Mononuclear cell (primary cell): ENCODE results near the gene TYMP. TPM values are rescaled to one million over a fixed set of nuclear protein-coding genes. Genes with fewer than 3 reads are reported as not detected.
A peak's percentile ranks its signal among the peaks of the same experiment; 100 is the strongest.

Experiments used
- H3K27me3 ChIP-seq: 2 replicates; pipeline ENCODE4 v1.6.0; 2011; ENCODE audit warnings: low read length, control low read depth; ENCODE audit not compliant: insufficient read depth
- H3K4me1 ChIP-seq: 2 replicates; pipeline ENCODE4 v1.5.1; 2011; ENCODE audit warnings: mild to moderate bottlenecking, low read length, control low read depth; ENCODE audit not compliant: insufficient read depth
- H3K4me3 ChIP-seq: 2 replicates; pipeline ENCODE4 v1.5.1; 2011; ENCODE audit warnings: mild to moderate bottlenecking, low read length, moderate library complexity
- H3K9me3 ChIP-seq: 2 replicates; pipeline ENCODE4 v1.5.1; 2011; ENCODE audit warnings: low read depth, mild to moderate bottlenecking, control low read depth, low read length
- total RNA-seq: library from RNA; depleted of rRNA; stranded (reverse); fragments of >200 nt; gene quantifications from one replicate; pipeline ENCODE4 v1.2.3, GENCODE V29; 2012

Gene TYMP
- total RNA-seq, 1 donor, result 151 TPM

- H3K9me3 ChIP-seq, result no peaks in the 10 kb centered on the region
- H3K4me3 ChIP-seq, result peak within 1 kb of the TSS; percentile 72
- peaks cover 25% of the 10 kb centered on the region for H3K4me1 ChIP-seq
- no peaks in the 10 kb centered on the region for H3K27me3 ChIP-seq
These were observed 21.6 kb downstream of the TYMP start, which contains the start of gene NCAPH2 for GRCh38 chr22:50507991-50508884. TSS of gene NCAPH2 (plus strand) at chr22:50508224. CDS start at chr22:50508338, 114 bp downstream.

GRCh38 chr22:50507421-50507990, 22.3 kb downstream of the TYMP start, which contains the start of gene LMF2:
TSS of gene LMF2 (minus strand) at chr22:50507702. CDS start at chr22:50507675, 27 bp downstream.
- H3K9me3 ChIP-seq, result no peaks in the 10 kb centered on the region
- H3K4me3 ChIP-seq, result peak within 1 kb of the TSS; percentile 72
- H3K4me1 ChIP-seq, result peaks cover 25% of the 10 kb centered on the region
- no peaks in the 10 kb centered on the region for H3K27me3 ChIP-seq

DNA sequence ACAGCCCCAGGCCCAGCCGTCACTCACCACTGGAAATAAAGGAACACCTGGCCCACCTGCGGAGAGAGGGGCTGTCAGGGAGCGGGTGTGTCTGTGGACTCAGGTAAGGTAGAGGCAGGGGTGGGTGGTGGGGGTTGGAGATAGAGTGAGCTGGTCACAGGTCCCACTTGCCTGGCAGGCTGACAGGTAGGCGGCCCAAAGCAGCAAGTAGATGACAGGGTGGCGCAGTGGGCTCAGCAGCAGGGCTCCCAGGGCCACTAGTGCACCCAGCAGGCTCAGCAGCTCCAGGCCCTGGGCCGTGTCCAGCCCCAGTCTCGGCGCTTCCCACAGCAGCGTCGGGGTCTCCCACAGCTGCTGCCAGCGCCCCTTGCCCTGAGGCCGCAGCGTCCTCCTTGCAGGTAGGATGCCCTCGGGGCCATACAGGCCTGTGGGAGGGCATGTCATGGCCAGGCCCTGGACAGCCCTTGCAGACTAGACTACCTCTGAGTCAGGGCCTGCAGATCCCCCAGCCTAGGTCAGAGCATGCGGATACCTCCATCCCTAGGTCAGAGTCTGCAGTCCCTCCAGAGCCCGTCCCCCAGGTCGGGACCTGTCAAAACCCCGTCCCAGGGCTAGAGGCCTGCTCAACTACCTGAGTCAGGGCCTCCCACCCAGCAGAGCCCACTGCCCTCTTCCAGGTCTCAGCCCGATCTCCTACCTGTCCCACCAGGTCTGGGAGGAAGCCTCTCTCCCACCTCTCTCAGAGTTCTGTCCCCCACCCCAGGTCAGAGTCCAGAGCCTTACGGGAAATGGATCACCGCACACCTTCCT, 23.0 kb downstream of the TYMP start:
- Histone ChIP-seq H3K4me3 (peak overlapping the region; percentile 72), H3K9me3 (no peaks in the 10 kb centered on the region), H3K4me1 (peaks cover 25% of the 10 kb centered on the region), H3K27me3 (no peaks in the 10 kb centered on the region)

DNA sequence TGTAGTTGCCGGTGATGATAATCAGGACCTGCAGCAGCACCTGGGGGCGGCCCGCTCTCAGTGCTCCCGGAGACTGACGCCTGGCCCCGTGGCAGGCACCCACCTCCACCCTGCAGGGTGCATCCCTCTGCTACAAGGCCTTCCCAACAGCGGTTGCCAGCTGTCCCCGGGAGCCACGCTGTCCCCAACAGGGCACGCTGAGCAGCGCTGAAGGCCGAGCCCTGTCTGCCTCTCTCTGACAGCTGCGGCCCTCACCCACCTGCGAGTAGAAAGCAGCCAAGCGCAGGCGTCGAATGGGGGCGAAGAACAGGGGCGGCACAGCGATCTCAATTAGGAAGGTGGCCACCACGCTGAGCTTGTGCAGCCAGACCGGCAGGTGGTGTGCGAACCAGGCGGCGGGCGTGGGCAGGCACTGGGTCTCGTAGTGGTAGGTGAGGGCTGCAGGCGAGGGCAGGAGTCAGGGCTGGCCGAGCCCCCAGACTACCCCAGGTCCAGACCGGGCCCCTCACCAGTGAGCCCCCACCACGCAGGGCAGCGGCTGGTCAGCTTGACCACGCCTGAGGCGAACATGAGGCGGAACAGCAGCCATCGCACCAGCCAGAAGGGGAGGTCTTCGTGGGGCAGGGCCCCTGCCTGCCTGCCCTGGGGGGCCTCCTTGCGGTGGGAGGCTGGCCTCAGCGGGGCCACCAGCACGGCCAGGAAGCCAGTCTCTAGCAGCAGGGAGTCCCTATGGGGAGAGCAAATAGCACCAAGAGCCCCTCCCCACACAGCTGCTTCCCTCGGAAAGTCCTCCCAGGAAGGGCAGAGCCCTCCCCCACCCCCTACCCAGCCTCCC, 23.8 kb downstream of the TYMP start:
- H3K4me3 ChIP-seq, result no peak overlapping the region
- no peaks in the 10 kb centered on the region for H3K9me3 ChIP-seq
- H3K27me3 ChIP-seq, result no peaks in the 10 kb centered on the region
- peaks cover 25% of the 10 kb centered on the region for H3K4me1 ChIP-seq

GRCh38 chr22:50505276-50505775, 24.5 kb downstream of the TYMP start:
- Histone ChIP-seq H3K4me1 (peaks cover 25% of the 10 kb centered on the region), H3K4me3 (no peak overlapping the region), H3K27me3 (no peaks in the 10 kb centered on the region), H3K9me3 (no peaks in the 10 kb centered on the region)

- Histone ChIP-seq H3K4me1 (peaks cover 24% of the 10 kb centered on the region), H3K9me3 (no peaks in the 10 kb centered on the region), H3K4me3 (no peak overlapping the region)
These were observed 25.2 kb downstream of the TYMP start for GRCh38 chr22:50504369-50505211.

GRCh38 chr22:50503475-50504145, 26.2 kb downstream of the TYMP start:
- Histone ChIP-seq H3K9me3 (no peaks in the 10 kb centered on the region), H3K4me1 (peaks cover 14% of the 10 kb centered on the region), H3K27me3 (no peaks in the 10 kb centered on the region), H3K4me3 (no peak overlapping the region)

More at GRCh38 chr22:50504369-50505211, 25.2 kb downstream of the TYMP start:
- H3K27me3 ChIP-seq, result no peaks in the 10 kb centered on the region

- Histone ChIP-seq H3K4me3 (no peak overlapping the region), H3K9me3 (no peaks in the 10 kb centered on the region), H3K27me3 (no peaks in the 10 kb centered on the region), H3K4me1 (peaks cover 16% of the 10 kb centered on the region)
These were observed 27.0 kb downstream of the TYMP start for GRCh38 chr22:50502628-50503474.

DNA sequence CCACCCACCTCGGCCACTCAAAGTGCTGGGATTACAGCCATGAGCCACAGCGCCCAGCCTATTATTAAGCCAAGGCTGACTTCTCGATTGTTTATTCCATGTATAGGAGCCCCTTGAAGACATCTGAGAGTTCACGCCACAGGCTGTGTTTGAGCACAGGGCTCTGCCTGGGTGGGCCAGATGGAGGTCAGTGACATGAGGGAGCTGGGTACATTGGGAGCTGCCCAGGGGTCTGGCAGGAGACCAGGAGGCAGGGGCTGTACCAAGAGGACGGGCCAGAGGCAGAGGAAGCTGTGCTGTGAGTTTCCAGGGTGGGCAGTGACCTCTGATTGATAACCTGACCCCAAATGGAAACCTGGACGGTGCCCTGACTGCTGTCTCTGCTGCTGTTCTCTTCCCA, 27.7 kb downstream of the TYMP start:
- H3K27me3 ChIP-seq, result no peaks in the 10 kb centered on the region
- no peak overlapping the region for H3K4me3 ChIP-seq
- peaks cover 15% of the 10 kb centered on the region for H3K4me1 ChIP-seq
- no peaks in the 10 kb centered on the region for H3K9me3 ChIP-seq

GRCh38 chr22:50500452-50500851, 29.4 kb downstream of the TYMP start:
- H3K27me3 ChIP-seq, result no peaks in the 10 kb centered on the region

DNA sequence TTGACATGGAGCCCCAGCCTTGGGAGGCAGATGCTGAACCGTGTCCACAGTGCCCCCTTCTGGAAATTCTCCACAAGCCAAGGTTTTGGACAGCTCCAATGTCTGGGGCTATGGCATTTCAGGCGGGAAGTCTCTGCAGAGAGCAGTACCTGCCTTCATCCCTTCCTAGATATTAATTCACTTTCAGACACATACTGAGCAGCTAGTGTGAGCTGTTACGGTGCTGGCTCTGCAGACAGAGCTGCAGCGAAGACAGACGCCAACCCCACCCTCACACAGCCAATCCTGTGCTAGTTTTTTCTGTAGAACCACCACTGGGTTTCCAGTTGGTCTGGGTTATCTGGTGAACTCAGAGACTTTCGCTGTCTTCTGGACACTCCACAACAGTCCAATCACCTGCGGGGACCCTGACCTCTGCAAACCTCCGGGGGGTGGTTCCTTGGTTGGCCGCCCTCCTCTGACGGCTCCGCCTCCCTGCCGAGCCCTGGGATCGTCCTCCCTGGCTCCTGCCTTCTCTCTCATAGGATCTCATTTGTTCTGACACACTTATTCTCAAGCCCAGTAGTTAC, 31.4 kb downstream of the TYMP start:
- Histone ChIP-seq H3K9me3 (no peaks in the 10 kb centered on the region), H3K4me1 (peaks cover 4% of the 10 kb centered on the region), H3K27me3 (no peaks in the 10 kb centered on the region), H3K4me3 (no peak overlapping the region)

More at GRCh38 chr22:50500452-50500851, 29.4 kb downstream of the TYMP start:
- H3K9me3 ChIP-seq, result no peaks in the 10 kb centered on the region
- no peak overlapping the region for H3K4me3 ChIP-seq
- peaks cover 4% of the 10 kb centered on the region for H3K4me1 ChIP-seq

DNA sequence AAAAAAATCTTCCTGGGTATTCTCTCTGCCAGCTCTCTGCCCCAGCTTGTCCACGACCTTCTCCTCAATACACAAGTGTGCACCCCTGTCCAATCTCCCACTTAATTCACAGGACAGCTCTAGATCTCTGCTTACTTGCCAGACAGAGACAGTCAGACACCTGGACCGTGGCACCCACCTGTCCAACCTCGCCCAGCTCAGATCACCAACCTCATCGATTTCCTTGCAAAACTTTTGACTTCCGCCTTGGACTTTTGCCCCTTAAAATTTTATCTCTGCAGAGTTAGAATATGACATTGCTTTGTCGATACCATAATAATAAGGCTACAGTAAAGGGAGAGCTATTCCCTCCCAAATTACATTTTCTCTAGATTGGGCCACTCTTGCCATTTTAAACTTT, 32.7 kb downstream of the TYMP start:
- no peaks in the 10 kb centered on the region for H3K9me3 ChIP-seq
- H3K4me1 ChIP-seq, result peaks cover 4% of the 10 kb centered on the region
- no peaks in the 10 kb centered on the region for H3K27me3 ChIP-seq
- no peak overlapping the region for H3K4me3 ChIP-seq
